BLaER1 (cell line): Measurements from ENCODE around the gene TCIRG1.
"Not testable (repeated sequence)": the region's sequence is repeated elsewhere in the genome, so short reads cannot be mapped to it uniquely, and the experiment has no call there.

ENCODE experiments used
- H3K27ac ChIP-seq: shearing (Covaris generic); formaldehyde crosslinking; 2 replicates; pipeline ENCODE4 v1.8.1; 2022
- H3K27me3 ChIP-seq: shearing (Covaris generic); formaldehyde crosslinking; 2 replicates; pipeline ENCODE4 v1.8.1; 2022
- H3K36me3 ChIP-seq: shearing (Covaris generic); formaldehyde crosslinking; 2 replicates; pipeline ENCODE4 v1.8.1; 2022
- H3K4me1 ChIP-seq: shearing (Covaris generic); formaldehyde crosslinking; 2 replicates; pipeline ENCODE4 v1.8.1; 2022
- H3K4me2 ChIP-seq: shearing (Covaris generic); formaldehyde crosslinking; 2 replicates; pipeline ENCODE4 v1.8.1; 2022
- H3K4me3 ChIP-seq: shearing (Covaris generic); formaldehyde crosslinking; 2 replicates; pipeline ENCODE4 v1.8.1; 2022
- H3K9ac ChIP-seq: shearing (Covaris generic); formaldehyde crosslinking; 2 replicates; pipeline ENCODE4 v1.8.1; 2022
- H3K9me3 ChIP-seq: shearing (Covaris generic); formaldehyde crosslinking; 2 replicates; pipeline ENCODE4 v1.8.1; 2022
- H4K20me1 ChIP-seq: shearing (Covaris generic); formaldehyde crosslinking; 2 replicates; pipeline ENCODE4 v1.8.1; 2022
- Cebpa-rat ChIP-seq: shearing (Covaris generic); IDR thresholded peaks from 2 replicates; pipeline ENCODE4 v1.8.1; 2022

TCIRG1 gene, protein sequence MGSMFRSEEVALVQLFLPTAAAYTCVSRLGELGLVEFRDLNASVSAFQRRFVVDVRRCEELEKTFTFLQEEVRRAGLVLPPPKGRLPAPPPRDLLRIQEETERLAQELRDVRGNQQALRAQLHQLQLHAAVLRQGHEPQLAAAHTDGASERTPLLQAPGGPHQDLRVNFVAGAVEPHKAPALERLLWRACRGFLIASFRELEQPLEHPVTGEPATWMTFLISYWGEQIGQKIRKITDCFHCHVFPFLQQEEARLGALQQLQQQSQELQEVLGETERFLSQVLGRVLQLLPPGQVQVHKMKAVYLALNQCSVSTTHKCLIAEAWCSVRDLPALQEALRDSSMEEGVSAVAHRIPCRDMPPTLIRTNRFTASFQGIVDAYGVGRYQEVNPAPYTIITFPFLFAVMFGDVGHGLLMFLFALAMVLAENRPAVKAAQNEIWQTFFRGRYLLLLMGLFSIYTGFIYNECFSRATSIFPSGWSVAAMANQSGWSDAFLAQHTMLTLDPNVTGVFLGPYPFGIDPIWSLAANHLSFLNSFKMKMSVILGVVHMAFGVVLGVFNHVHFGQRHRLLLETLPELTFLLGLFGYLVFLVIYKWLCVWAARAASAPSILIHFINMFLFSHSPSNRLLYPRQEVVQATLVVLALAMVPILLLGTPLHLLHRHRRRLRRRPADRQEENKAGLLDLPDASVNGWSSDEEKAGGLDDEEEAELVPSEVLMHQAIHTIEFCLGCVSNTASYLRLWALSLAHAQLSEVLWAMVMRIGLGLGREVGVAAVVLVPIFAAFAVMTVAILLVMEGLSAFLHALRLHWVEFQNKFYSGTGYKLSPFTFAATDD

DNA sequence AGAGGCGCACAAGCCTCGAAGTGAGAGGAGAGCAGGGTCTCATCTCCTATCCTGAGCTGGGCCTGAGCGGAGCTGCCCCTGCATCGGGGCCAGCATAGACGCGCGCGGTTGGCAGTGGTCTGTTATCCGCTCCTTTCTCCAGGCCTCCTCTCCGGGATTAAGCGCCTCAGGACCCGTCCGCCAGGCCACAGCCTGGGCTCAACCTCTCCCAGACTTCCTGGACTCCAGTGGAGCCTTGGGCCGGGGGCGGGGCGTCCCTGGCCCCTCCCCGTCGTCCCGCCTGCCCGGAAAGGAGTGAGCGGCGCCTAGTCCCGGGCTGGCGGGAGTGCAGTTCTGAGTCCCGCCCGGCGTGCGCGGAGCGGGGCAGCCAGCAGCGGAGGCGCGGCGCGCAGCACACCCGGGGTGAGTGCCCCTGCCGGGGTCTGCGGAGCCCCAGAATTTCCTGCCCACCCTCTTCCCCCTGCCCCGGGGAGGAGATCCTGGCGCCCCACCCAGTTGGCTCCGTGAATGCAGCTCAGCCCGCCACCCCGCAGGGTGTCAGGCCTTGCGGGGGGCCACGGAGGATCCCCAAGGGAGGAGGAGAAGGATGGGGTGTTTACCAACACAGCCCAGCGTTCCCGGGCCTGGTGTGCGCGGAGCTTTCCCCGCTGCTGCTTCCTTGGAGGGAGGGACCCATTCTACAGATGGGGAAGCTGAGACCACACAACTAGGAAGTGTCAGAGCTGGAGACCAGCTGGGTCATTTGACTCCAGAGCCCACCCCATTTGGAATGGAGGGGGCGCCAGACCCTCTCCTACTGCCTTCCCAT is at the start of gene TCIRG1:
Gene TCIRG1, plus strand, starts transcription at position 308 of the 808 bp plus-strand sequence. CDS start 2,247 bp downstream, outside the sequence.
- Histone ChIP-seq H3K27ac (peak within 1 kb of the TSS; percentile 90), H3K27me3 (no peaks in the 10 kb centered on the region), H3K4me2 (peak within 1 kb of the TSS; percentile 94), H4K20me1 (peaks cover 34% of the 10 kb centered on the region), H3K36me3 (peaks cover 44% of the 10 kb centered on the region), H3K9me3 (no peaks in the 10 kb centered on the region), H3K9ac (peak within 1 kb of the TSS; percentile 79), H3K4me1 (peaks cover 82% of the 10 kb centered on the region), H3K4me3 (peak within 1 kb of the TSS; percentile 76)
- no peak for TF ChIP-seq Cebpa-rat

DNA sequence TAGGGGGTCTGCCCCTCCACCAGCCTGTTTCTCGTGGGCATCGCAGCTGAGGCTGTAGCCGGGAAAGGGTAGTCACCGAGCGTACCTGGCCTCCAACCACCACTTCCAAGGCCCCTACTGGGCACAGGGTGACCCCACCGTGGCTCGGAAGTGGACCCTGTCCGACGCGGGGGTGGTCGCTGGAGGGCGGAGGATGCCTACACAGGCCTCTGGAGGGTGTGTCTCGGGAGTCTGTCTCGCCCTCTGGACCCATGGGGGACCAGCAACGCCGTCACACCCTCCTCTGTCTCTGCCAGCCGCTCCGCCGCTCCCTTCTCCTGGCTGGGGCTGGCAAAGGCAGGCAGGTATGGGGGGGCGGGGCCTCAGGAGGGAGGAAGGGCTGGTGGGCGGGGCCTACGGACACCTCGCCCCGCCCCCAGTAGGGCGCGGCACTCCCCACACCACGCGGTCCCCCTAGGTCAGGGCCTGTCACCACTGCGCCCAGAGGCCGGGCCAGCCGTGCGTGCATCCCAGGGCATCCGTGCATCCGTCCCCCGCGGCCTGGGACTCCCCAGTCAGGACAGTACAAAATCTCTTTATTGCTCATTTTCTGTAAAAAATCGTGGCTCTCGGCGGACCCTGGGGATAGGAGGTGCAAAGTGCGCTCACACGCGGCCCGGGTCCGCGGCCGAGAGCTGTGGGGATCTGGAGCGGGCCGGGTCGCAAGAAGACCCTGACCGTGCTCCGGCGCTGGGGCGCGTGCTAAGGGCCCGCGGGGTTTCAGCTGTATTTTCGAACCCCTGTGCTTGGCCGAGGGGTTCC is 48.1 kb upstream of the TCIRG1 start:
- H3K4me2 ChIP-seq, H3K4me3 ChIP-seq, H4K20me1 ChIP-seq, H3K9ac ChIP-seq, H3K9me3 ChIP-seq, H3K27me3 ChIP-seq, H3K27ac ChIP-seq: not testable (repeated sequence)
- peaks cover 20% of the 10 kb centered on the region for H3K36me3 ChIP-seq
- H3K4me1 ChIP-seq, result peaks cover 16% of the 10 kb centered on the region

DNA sequence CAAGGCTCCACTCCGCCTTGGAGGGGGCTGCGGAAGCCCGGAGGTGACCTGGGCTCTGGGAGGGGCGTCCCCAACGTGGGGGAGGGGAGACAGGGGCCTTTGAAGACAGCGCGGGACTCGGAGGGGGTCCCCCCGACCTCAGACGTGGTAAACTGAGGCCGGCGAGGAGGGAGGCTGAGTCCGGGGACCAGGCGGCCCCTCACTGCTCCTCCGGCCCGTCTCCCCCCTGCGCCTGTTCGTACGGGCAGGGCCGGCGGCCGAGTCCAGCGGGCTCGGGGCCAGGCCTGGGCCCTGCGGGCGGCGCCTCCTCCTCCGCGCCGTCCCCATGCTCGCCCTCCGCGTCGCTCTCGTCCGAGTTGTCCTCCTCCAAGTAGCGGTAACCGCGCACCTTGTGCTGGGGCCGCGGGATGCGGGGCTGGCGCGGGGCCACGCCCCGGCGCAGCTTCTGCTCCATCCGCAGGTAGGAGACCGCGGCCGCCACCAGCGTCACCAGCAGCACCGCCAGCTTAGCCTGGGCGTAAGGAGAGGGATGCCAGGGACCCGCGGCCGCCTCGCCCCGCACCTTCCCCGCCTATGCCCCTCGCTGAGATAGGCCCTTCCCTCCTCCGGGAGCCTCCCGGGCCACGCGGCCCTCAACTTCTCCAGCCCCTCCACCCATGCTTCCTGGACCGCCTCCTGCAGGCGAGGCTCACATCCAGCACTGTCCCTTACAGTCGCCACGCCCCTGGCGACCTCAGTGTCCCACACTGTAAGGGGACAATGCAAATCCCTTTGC is 47.3 kb upstream of the TCIRG1 start:
- Histone ChIP-seq H3K4me1 (peaks cover 16% of the 10 kb centered on the region), H4K20me1 (peaks cover 14% of the 10 kb centered on the region), H3K36me3 (peaks cover 28% of the 10 kb centered on the region)
- not testable (repeated sequence) for H3K4me3 ChIP-seq, H3K27ac ChIP-seq, H3K4me2 ChIP-seq, H3K9ac ChIP-seq, H3K27me3 ChIP-seq, H3K9me3 ChIP-seq

DNA sequence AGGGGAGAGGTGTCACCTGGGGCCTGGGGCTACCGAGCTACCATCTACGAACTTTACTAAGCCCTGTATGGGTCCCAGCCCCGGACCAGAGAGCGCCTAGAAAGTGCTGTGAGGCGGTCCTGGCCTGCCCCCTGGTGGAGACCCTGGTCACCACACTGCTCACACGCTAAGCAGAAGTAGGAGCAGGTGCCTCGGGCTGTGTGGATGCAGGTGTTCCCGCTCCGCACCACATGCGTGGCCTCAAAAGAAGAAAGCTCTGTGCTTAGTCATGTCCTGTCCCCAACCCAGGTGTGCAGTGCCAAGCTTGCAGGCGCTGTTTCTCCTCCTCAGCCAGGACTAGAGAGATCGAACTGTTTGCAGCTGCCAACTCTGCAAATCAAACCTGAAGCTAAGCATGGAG is 45.0 kb upstream of the TCIRG1 start:
- not testable (repeated sequence) for H3K9ac ChIP-seq, H3K27ac ChIP-seq, H3K4me3 ChIP-seq, H3K27me3 ChIP-seq, H3K9me3 ChIP-seq
- Histone ChIP-seq H3K4me2 (peak overlapping the region; percentile 34), H4K20me1 (peaks cover 21% of the 10 kb centered on the region), H3K4me1 (peaks cover 27% of the 10 kb centered on the region), H3K36me3 (peaks cover 50% of the 10 kb centered on the region)

DNA sequence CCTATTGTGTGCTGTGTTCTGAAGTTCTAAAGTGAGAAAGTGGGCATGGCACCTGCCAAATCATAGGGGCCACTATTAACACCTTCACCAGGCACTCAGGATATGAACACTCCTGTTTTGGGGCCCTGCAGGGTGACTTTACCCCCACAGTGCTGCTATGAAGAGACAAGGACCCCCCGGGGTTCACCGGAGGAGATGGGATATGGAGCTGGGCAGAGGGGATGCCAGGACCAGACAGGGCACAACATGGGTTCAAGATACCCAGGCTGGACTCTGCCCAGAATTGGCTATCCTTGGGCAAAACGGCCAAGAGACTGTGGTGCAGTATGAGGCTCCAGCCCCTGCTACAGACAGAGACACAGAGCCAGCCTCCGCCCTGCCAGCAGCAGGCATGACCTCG is 44.4 kb upstream of the TCIRG1 start:
- not testable (repeated sequence) for H3K27me3 ChIP-seq, H3K9me3 ChIP-seq, H3K4me3 ChIP-seq, H3K9ac ChIP-seq, H3K27ac ChIP-seq
- peak overlapping the region; percentile 34; the same call in 1 of the 2 replicates for H3K4me2 ChIP-seq
- H3K4me1 ChIP-seq, result peaks cover 29% of the 10 kb centered on the region
- H3K36me3 ChIP-seq, result peaks cover 56% of the 10 kb centered on the region
- peaks cover 21% of the 10 kb centered on the region for H4K20me1 ChIP-seq

DNA sequence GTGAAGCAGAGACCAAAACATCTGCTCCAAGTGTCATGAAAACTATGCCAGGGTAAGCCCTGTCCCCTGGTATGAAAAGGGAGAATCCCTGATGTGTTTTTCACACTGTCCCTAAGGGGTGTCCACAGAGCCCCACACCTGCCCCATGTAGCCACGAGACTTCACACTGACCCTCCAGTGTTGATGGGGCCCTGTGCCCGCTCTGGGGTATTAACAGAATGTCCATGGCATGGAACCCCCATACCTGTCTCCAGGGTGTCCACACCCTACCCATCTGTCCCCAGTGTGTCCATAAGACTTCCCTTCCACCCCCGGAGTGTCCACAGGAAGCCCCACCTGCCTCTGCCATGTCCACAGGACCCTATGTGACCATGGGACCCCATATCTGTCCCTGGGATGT is 43.7 kb upstream of the TCIRG1 start:
- not testable (repeated sequence) for H3K9ac ChIP-seq, H3K27ac ChIP-seq, H3K27me3 ChIP-seq, H3K9me3 ChIP-seq, H3K4me2 ChIP-seq, H3K4me3 ChIP-seq
- Histone ChIP-seq H4K20me1 (peaks cover 21% of the 10 kb centered on the region), H3K4me1 (peaks cover 36% of the 10 kb centered on the region), H3K36me3 (peaks cover 63% of the 10 kb centered on the region)

DNA sequence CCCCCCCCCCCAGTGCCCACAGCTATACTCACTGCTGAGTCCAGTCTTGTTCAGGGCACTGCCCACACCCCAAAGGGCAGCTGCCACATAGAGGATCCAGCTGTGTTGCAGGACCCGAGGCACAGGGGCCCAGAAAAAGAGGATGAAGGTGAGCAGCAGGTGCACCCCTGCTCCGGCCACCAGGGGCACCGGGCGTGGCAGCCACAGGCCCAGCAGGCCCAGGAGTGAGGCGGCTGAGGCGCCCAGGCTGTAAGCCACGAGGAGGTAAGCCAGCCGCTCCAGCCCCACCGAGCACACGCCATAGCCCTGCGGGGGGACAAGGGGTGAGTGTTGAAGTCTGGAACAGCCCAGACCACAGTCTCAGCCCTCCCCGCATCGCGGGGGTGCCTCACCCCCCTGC is 43.2 kb upstream of the TCIRG1 start:
- H3K27me3 ChIP-seq, H3K27ac ChIP-seq, H3K9me3 ChIP-seq, H3K9ac ChIP-seq, H3K4me2 ChIP-seq, H3K4me3 ChIP-seq: not testable (repeated sequence)
- Histone ChIP-seq H3K36me3 (peaks cover 67% of the 10 kb centered on the region), H4K20me1 (peaks cover 21% of the 10 kb centered on the region), H3K4me1 (peaks cover 41% of the 10 kb centered on the region)

DNA sequence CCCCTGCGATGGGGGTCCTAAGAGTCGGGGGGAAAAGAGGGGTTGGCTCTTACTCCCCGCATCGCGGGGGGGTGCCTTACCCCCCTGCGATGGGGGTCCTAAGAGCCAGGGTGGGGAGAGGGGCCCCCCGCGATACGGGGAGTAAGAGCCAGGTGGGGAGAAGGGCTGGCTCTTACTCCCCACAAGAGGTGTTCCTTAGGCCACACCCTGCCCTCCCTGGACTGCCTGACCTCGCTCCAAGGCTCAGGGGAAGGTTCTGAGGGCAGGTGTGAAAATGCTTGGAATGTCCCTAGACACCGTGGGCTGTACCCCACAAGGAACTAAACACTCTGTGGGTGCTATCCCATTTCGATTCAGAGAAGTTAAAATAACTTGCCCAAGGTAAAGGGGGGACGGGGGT is 42.8 kb upstream of the TCIRG1 start:
- Histone ChIP-seq H3K27me3 (no peaks in the 10 kb centered on the region), H3K9ac (no peak overlapping the region), H3K27ac (no peak overlapping the region), H4K20me1 (peaks cover 21% of the 10 kb centered on the region), H3K36me3 (peaks cover 70% of the 10 kb centered on the region), H3K4me2 (no peak overlapping the region), H3K4me1 (peaks cover 45% of the 10 kb centered on the region), H3K4me3 (no peak overlapping the region), H3K9me3 (no peaks in the 10 kb centered on the region)
- no peak for TF ChIP-seq Cebpa-rat
